ENCODE data around the gene SEM1. TPM values are rescaled to one million over a fixed set of nuclear protein-coding genes. Genes with fewer than 3 reads are reported as not detected.

SEM1 gene
- total and polyA plus RNA-seq, 9 of the 15 experiments (the other 6 are each of a cell fraction or from before 2014, with no cell fraction given) = 74.7 to 938 (median 454) TPM

DNA sequence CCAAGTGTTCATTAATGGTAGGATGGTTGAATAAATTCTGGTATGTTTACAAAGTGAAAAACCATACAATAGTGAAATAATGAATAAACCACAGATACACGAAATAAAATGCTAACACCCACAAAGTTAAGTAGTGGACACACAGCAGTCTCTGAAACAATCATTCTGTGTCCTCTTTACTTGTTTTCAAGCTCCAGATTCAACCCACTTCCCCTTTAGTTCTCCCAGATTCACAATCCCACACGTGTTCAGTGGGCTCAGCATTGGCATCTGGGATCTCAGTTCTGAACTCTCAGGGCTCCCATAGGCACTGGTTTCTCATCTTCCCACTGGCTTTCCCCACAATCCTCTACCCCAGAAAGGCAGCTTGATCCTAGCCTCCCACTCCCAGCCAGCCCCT is 44.9 kb downstream of the SEM1 start:
- Histone ChIP-seq H3K4me1 (replicated peaks in 1 of 2; ENCODE audit: control insufficient read depth in 2 of 2, insufficient read depth in 2 of 2, low read length in 2 of 2) (no peaks in the 10 kb centered on the region), H3K9me3 (replicated peaks; ENCODE audit: control insufficient read depth, insufficient read depth, low read depth, low read length) (no peaks in the 10 kb centered on the region), H3K4me3 (no peak overlapping the region), H2AFZ (ENCODE audit: low read depth, low read length) (no peak overlapping the region), H3K79me2 (ENCODE audit: control insufficient read depth, insufficient read depth, low read length) (no peaks in the 10 kb centered on the region), H3K4me2 (ENCODE audit: insufficient read depth, low read length) (no peak overlapping the region), H3K9ac (ENCODE audit: insufficient read depth in 1 of 2, low read depth in 2 of 2, low read length in 2 of 2) (no peak overlapping the region), H3K36me3 (ENCODE audit: control insufficient read depth, insufficient read depth, low read length) (no peaks in the 10 kb centered on the region), H3K27ac (ENCODE audit: extremely low read depth, low read depth, low read length) (no peak overlapping the region), H3K9me1 (ENCODE audit: control insufficient read depth, insufficient read depth, low read length) (no peaks in the 10 kb centered on the region), H4K20me1 (replicated peaks; ENCODE audit: control insufficient read depth, insufficient read depth, low read length) (no peaks in the 10 kb centered on the region), H3K27me3 (ENCODE audit: control insufficient read depth in 2 of 2, insufficient read depth in 2 of 2, low read length in 2 of 2) (no peaks in the 10 kb centered on the region)
- POLR2A ChIA-PET = interaction anchor here (1.0 kb wide), 1 partner anchor 10 kb away, joined by 3 read pairs; no protein-coding TSS in a partner anchor
- TF ChIP-seq SPI1 (IDR thresholded peaks at IDR 0.05; ENCODE audit: borderline replicate concordance, low read depth, low read length) = peak; percentile 62; the same call in 1 of the 2 replicates
- no peak for TF ChIP-seq CCNT2 (IDR thresholded peaks at IDR 0.05; ENCODE audit: borderline replicate concordance, extremely low read depth, insufficient read length, low read depth, low read length)
- FAIRE-seq = no peak
- CTCF ChIA-PET (ENCODE audit: low intra/inter-chr PET ratio) = no interaction called here
- intact Hi-C loops (cut with micrococcal nuclease) = no loop called here
- no peak for ATAC-seq
- no peak for DNase-seq (ENCODE audit: extremely low read depth in 1 of 4, low spot score in 3 of 4)
- 0% methylated on average over 2 of the region's 2 CpGs for WGBS (ENCODE audit: insufficient coverage, low coverage, missing lambda C conversion rate)
- in situ Hi-C loops (cut with MboI) = no loop called here
- no TSS peak for BruUV-seq (replicated peaks)

DNA sequence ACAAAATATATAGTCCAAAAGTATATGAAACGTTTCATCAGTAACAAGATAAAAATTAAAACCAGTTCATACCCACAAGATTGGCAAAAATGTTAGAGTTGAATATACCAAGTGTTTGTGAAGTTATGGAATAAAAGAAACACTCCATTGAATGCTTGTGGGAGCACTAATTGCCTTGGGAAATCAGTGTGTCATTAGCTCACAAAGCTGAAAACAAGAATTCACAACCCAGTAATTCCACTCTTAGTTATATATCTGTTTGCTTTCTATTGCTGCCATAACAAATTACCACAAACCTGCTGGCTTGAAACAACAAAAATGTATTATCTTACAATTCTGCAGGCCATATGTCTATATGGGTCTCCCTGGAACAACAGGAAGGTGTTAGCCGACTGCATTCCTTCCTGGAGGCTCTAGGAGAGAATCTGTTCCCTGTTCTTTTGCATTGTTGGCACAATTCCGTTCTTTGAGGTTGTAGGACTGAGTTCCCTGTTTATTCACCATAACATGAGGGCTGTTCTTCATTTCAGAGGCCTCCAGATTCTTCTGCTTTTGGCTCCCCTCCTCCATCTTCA is 45.7 kb downstream of the SEM1 start:
- Histone ChIP-seq H3K4me2 (ENCODE audit: insufficient read depth, low read length) (no peak overlapping the region), H3K4me1 (replicated peaks in 1 of 2; ENCODE audit: control insufficient read depth in 2 of 2, insufficient read depth in 2 of 2, low read length in 2 of 2) (no peaks in the 10 kb centered on the region), H3K79me2 (ENCODE audit: control insufficient read depth, insufficient read depth, low read length) (no peaks in the 10 kb centered on the region), H4K20me1 (replicated peaks; ENCODE audit: control insufficient read depth, insufficient read depth, low read length) (no peaks in the 10 kb centered on the region), H3K9ac (ENCODE audit: insufficient read depth in 1 of 2, low read depth in 2 of 2, low read length in 2 of 2) (no peak overlapping the region), H3K36me3 (ENCODE audit: control insufficient read depth, insufficient read depth, low read length) (no peaks in the 10 kb centered on the region), H3K9me3 (replicated peaks; ENCODE audit: control insufficient read depth, insufficient read depth, low read depth, low read length) (no peaks in the 10 kb centered on the region), H3K4me3 (no peak overlapping the region), H2AFZ (ENCODE audit: low read depth, low read length) (no peak overlapping the region), H3K27me3 (ENCODE audit: control insufficient read depth in 2 of 2, insufficient read depth in 2 of 2, low read length in 2 of 2) (no peaks in the 10 kb centered on the region), H3K27ac (ENCODE audit: extremely low read depth, low read depth, low read length) (no peak overlapping the region), H3K9me1 (ENCODE audit: control insufficient read depth, insufficient read depth, low read length) (no peaks in the 10 kb centered on the region)
- in situ Hi-C loops (cut with MboI) = no loop called here
- CTCF ChIA-PET (ENCODE audit: low intra/inter-chr PET ratio) = no interaction called here
- BruUV-seq (replicated peaks) = no TSS peak
- DNase-seq (ENCODE audit: extremely low read depth in 1 of 4, low spot score in 3 of 4) (no peak), FAIRE-seq (peak; percentile 23), ATAC-seq (no peak)
- WGBS (ENCODE audit: insufficient coverage, low coverage, missing lambda C conversion rate) = 10% methylated on average over 3 of the region's 3 CpGs
- intact Hi-C loops (cut with micrococcal nuclease) = no loop called here
- POLR2A ChIA-PET = no interaction called here
- TF ChIP-seq ZNF75A (CRISPR knock-in tag; IDR thresholded peaks at IDR 0.05) (no peak), XRCC4 (IDR thresholded peaks at IDR 0.05; ENCODE audit: extremely low read depth, insufficient read depth, insufficient read length) (no peak), L3MBTL2 (IDR thresholded peaks at IDR 0.05) (no peak), MYNN (IDR thresholded peaks at IDR 0.05) (no peak), MYNN (CRISPR knock-in tag; IDR thresholded peaks at IDR 0.05) (no peak)
- TF ChIP-seq, protein P1, sequence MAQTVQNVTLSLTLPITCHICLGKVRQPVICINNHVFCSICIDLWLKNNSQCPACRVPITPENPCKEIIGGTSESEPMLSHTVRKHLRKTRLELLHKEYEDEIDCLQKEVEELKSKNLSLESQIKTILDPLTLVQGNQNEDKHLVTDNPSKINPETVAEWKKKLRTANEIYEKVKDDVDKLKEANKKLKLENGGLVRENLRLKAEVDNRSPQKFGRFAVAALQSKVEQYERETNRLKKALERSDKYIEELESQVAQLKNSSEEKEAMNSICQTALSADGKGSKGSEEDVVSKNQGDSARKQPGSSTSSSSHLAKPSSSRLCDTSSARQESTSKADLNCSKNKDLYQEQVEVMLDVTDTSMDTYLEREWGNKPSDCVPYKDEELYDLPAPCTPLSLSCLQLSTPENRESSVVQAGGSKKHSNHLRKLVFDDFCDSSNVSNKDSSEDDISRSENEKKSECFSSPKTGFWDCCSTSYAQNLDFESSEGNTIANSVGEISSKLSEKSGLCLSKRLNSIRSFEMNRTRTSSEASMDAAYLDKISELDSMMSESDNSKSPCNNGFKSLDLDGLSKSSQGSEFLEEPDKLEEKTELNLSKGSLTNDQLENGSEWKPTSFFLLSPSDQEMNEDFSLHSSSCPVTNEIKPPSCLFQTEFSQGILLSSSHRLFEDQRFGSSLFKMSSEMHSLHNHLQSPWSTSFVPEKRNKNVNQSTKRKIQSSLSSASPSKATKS (CRISPR knock-in tag; IDR thresholded peaks at IDR 0.05) = no peak
- TF ChIP-seq, protein P2, sequence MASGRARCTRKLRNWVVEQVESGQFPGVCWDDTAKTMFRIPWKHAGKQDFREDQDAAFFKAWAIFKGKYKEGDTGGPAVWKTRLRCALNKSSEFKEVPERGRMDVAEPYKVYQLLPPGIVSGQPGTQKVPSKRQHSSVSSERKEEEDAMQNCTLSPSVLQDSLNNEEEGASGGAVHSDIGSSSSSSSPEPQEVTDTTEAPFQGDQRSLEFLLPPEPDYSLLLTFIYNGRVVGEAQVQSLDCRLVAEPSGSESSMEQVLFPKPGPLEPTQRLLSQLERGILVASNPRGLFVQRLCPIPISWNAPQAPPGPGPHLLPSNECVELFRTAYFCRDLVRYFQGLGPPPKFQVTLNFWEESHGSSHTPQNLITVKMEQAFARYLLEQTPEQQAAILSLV (tag; IDR thresholded peaks at IDR 0.05) = no peak
- TF ChIP-seq, protein P3, sequence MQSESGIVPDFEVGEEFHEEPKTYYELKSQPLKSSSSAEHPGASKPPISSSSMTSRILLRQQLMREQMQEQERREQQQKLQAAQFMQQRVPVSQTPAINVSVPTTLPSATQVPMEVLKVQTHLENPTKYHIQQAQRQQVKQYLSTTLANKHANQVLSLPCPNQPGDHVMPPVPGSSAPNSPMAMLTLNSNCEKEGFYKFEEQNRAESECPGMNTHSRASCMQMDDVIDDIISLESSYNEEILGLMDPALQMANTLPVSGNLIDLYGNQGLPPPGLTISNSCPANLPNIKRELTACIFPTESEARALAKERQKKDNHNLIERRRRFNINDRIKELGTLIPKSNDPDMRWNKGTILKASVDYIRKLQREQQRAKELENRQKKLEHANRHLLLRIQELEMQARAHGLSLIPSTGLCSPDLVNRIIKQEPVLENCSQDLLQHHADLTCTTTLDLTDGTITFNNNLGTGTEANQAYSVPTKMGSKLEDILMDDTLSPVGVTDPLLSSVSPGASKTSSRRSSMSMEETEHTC (IDR thresholded peaks at IDR 0.05) = no peak
